IMR-90 (cell line): ENCODE measurements around the gene DIP2B. TPM values are rescaled to one million over a fixed set of nuclear protein-coding genes. Genes with fewer than 3 reads are reported as not detected.

Source experiments
- ATAC-seq: fragments of 200-7000 bp; cut with Tn5 transposase; 2 replicates; pipeline ENCODE4 v1.9.1; 2020; ENCODE audit warnings: low read depth, mild to moderate bottlenecking, moderate library complexity
- BruUV-seq: library from RNA; stranded (reverse); fragments of 400-500 nt; replicated peaks from 2 replicates; lab custom pipeline; 2021; lab: Mats Ljungman, UMichigan
- CTCF ChIA-PET: fragments of 300-600 bp; formaldehyde crosslinking; extraction: SDS; loops from one replicate; lab custom pipeline; 2021; ENCODE audit warnings: antibody characterized with exemption; lab: Yijun Ruan, JAX
- POLR2A ChIA-PET: fragments of 300-600 bp; sonication (Branson Sonifier 250); formaldehyde crosslinking; loops from one replicate; lab custom pipeline; 2022; ENCODE audit warnings: antibody characterized with exemption; ENCODE audit not compliant: unreplicated experiment; lab: Charles Lee
- DNase-seq: peaks from one replicate; pipeline ENCODE4 v3.0.0; 2013
- H2AFZ ChIP-seq: replicated peaks from 2 replicates; pipeline ENCODE3; 2013; ENCODE audit warnings: low read length, mild to moderate bottlenecking; ENCODE audit not compliant: poor library complexity
- H2AK5ac ChIP-seq: 2 replicates; pipeline ENCODE4 v1.6.1; 2013; ENCODE audit warnings: low read depth, low read length, inconsistent platforms
- H2AK9ac ChIP-seq: replicated peaks from 2 replicates; pipeline ENCODE3; 2013; ENCODE audit warnings: mild to moderate bottlenecking, low read depth, low read length, moderate library complexity; ENCODE audit not compliant: poor library complexity
- H2BK120ac ChIP-seq: 2 replicates; pipeline ENCODE4 v1.6.1; 2013; ENCODE audit warnings: low read depth, low read length, inconsistent platforms
- H2BK15ac ChIP-seq: 3 replicates; pipeline ENCODE4 v1.6.1; 2013; ENCODE audit warnings: low read depth, low read length, inconsistent platforms
- H2BK20ac ChIP-seq: 2 replicates; pipeline ENCODE4 v1.6.1; 2013; ENCODE audit warnings: low read depth, mild to moderate bottlenecking, inconsistent platforms, low read length, moderate library complexity
- H2BK5ac ChIP-seq: 2 replicates; pipeline ENCODE4 v1.6.1; 2013; ENCODE audit warnings: mild to moderate bottlenecking, low read depth, low read length, inconsistent platforms; ENCODE audit not compliant: poor library complexity, severe bottlenecking
- H3K14ac ChIP-seq: replicated peaks from 2 replicates; pipeline ENCODE4 v1.6.1; 2013; ENCODE audit warnings: low read depth, low read length, inconsistent platforms
- H3K18ac ChIP-seq: 2 replicates; pipeline ENCODE4 v1.6.1; 2013; ENCODE audit warnings: low read depth, low read length, control low read depth
- H3K23ac ChIP-seq: 2 replicates; pipeline ENCODE4 v1.6.1; 2013; ENCODE audit warnings: low read depth, low read length, inconsistent platforms
- H3K27ac ChIP-seq: 2 replicates; pipeline ENCODE4 v1.5.1; 2013; ENCODE audit warnings: mild to moderate bottlenecking, control low read depth, low read length; ENCODE audit not compliant: insufficient read depth
- H3K27me3 ChIP-seq: 2 replicates; pipeline ENCODE4 v1.6.1; 2013; ENCODE audit warnings: low read length; ENCODE audit not compliant: control insufficient read depth, insufficient read depth
- H3K36me3 ChIP-seq: 2 replicates; pipeline ENCODE4 v1.6.1; 2013; ENCODE audit warnings: low read length, mixed read lengths; ENCODE audit not compliant: control insufficient read depth, insufficient read depth
- H3K4ac ChIP-seq: 2 replicates; pipeline ENCODE4 v1.6.1; 2013; ENCODE audit warnings: low read depth, low read length, inconsistent platforms
- H3K4me1 ChIP-seq: 2 replicates; pipeline ENCODE4 v1.6.1; 2013; ENCODE audit warnings: low read length, mixed read lengths; ENCODE audit not compliant: control insufficient read depth, insufficient read depth
- H3K4me2 ChIP-seq: 2 replicates; pipeline ENCODE4 v1.6.1; 2013; ENCODE audit warnings: low read depth, mild to moderate bottlenecking, control low read depth, low read length, moderate library complexity
- H3K4me3 ChIP-seq: 2 replicates; pipeline ENCODE4 v1.5.1; 2013; ENCODE audit warnings: low read depth, mild to moderate bottlenecking, control low read depth, low read length, moderate library complexity; ENCODE audit not compliant: insufficient read depth
- H3K56ac ChIP-seq: 2 replicates; pipeline ENCODE4 v1.6.1; 2013; ENCODE audit warnings: low read length, inconsistent platforms; ENCODE audit not compliant: insufficient read depth; ENCODE audit errors: extremely low read depth
- H3K79me1 ChIP-seq, 2 experiments: 2 replicates each; pipeline ENCODE4 v1.6.1; 2013; ENCODE audit warnings: low read length in 2 of 2, inconsistent platforms in 1 of 2, low read depth in 1 of 2
- H3K9ac ChIP-seq: 2 replicates; pipeline ENCODE4 v1.6.1; 2013; ENCODE audit warnings: low read depth, low read length, control low read depth
- H3K9me1 ChIP-seq: 2 replicates; pipeline ENCODE4 v1.6.1; 2013; ENCODE audit warnings: low read length, inconsistent platforms; ENCODE audit not compliant: insufficient read depth
- H3K9me3 ChIP-seq: 2 replicates; pipeline ENCODE4 v1.6.1; 2013; ENCODE audit warnings: low read length; ENCODE audit not compliant: control insufficient read depth, insufficient read depth
- H4K20me1 ChIP-seq: 2 replicates; pipeline ENCODE4 v1.6.1; 2013; ENCODE audit warnings: low read length, inconsistent platforms; ENCODE audit not compliant: insufficient read depth
- H4K5ac ChIP-seq: 2 replicates; pipeline ENCODE4 v1.6.1; 2013; ENCODE audit warnings: mild to moderate bottlenecking, low read depth, low read length, control low read depth
- H4K8ac ChIP-seq, 2 experiments: 2 replicates each; pipeline ENCODE4 v1.6.1; 2013; ENCODE audit warnings: low read depth in 2 of 2, low read length in 2 of 2, control low read depth in 1 of 2, inconsistent platforms in 1 of 2
- H4K91ac ChIP-seq: 2 replicates; pipeline ENCODE4 v1.6.1; 2013; ENCODE audit warnings: low read depth, low read length, inconsistent platforms; ENCODE audit not compliant: insufficient read depth
- CTCF ChIP-seq: conservative IDR thresholded peaks from 2 replicates; pipeline ENCODE4 v1.5.1; 2012; ENCODE audit warnings: mild to moderate bottlenecking, low read depth, low read length, improper control_type of control experiment
- WGBS, 2 experiments: methylation state at CpG; one replicate each; pipeline versions ENCODE4 v1.1.5 to v1.1.7; 2013; ENCODE audit warnings: missing lambda C conversion rate in 2 of 2; ENCODE audit not compliant: insufficient read length in 1 of 2; ENCODE audit errors: extremely low coverage in 2 of 2; 5-methylcytosine and 5-hydroxymethylcytosine counted together
- dilution Hi-C: fragments of 300-500 bp; cut with HindIII; formaldehyde crosslinking; loops from one replicate; pipeline ENCODE4 v1.14.3; 2018; ENCODE audit warnings: low sequenced_read_pairs; ENCODE audit not compliant: unreplicated experiment
- in situ Hi-C: fragments of 300-500 bp; cut with MboI; formaldehyde crosslinking; loops from 3 replicates; pipeline ENCODE4 v1.14.3; 2019; ENCODE audit warnings: low sequenced_read_pairs, inconsistent platforms, mixed read lengths
- intact Hi-C: fragments of 100-400 bp; cut with micrococcal nuclease; formaldehyde crosslinking; loops from 2 replicates; pipeline ENCODE4 v1.10.0; 2022
- polyA plus RNA-seq, 3 experiments: library from polyadenylated mRNA; depleted of rRNA; stranded (reverse); fragments of >200 nt; gene quantifications; 2 replicates each; pipeline ENCODE4 v1.2.3, GENCODE V29; 2012; ENCODE audit warnings: low replicate concordance in 1 of 3
- total RNA-seq: library from RNA; depleted of rRNA; stranded (reverse); fragments of >200 nt; gene quantifications from 2 replicates; pipeline ENCODE4 v1.2.3, GENCODE V29; 2012

DIP2B gene
- total and polyA plus RNA-seq, 2 of the 4 experiments (the other 2 are of a cell fraction): 7.7 to 12.9 TPM

GRCh38 chr12:50557421-50557820 lies 52.6 kb downstream of the DIP2B start:
- Histone ChIP-seq H3K14ac (no peak overlapping the region), H3K9ac (no peak overlapping the region), H2AK9ac (no peak overlapping the region), H3K79me1 (peaks cover 27 to 51% of the 10 kb centered on the region in 2 experiments), H4K91ac (no peak overlapping the region), H2BK120ac (no peak overlapping the region), H3K27ac (no peak overlapping the region), H3K18ac (no peak overlapping the region), H3K4ac (no peak overlapping the region), H2AK5ac (peak overlapping the region; percentile 82), H2BK5ac (peak overlapping the region; percentile 25), H3K36me3 (no peaks in the 10 kb centered on the region), H3K56ac (no peak overlapping the region), H4K20me1 (peaks cover 12% of the 10 kb centered on the region), H3K23ac (no peak overlapping the region), H3K4me3 (no peak overlapping the region), H2AFZ (no peak overlapping the region), H3K9me3 (no peaks in the 10 kb centered on the region), H3K4me2 (no peak overlapping the region), H3K4me1 (peaks cover 4% of the 10 kb centered on the region), H4K5ac (no peak overlapping the region), H3K27me3 (no peaks in the 10 kb centered on the region), H3K9me1 (peaks cover 7% of the 10 kb centered on the region; the same call in 1 of the 2 replicates), H4K8ac (no peak overlapping the region), H2BK20ac (no peak overlapping the region), H2BK15ac (no peak overlapping the region)
- in situ Hi-C loops (no loop called here), dilution Hi-C loops (no loop called here), intact Hi-C loops (loop anchor here (5.0 kb wide), 1 partner anchor 35 kb away; no protein-coding TSS in a partner anchor)
- POLR2A ChIA-PET: no interaction called here
- BruUV-seq: no TSS peak
- no CpG with 5 or more reads among the region's 2 CpGs for WGBS, 2 experiments
- ATAC-seq: peak; percentile 35; the same call in 1 of the 2 replicates
- CTCF ChIA-PET: no interaction called here
- DNase-seq: peak; percentile 35
- no peak for TF ChIP-seq CTCF
